ENCODE results near the gene BCAS1.

DNA sequence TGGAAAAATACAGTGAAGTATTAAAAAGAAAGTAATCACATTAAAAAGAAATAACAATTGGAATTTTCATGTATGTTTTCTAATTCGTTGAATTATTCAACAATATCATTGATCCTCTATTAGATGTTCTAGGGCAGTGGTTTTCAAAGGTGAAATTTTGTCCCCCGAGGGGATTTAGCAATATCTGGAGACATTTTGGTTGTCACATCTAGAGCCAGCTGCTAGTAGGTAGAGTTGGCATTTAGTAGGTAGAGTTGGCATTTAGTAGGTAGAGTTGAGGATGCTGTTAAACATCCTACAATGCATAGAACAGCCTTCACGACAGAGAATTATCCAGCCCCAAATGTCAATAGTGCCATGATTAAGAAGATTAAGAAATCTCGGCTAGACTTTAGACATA is 173.7 kb downstream of the BCAS1 start:
- TF ChIP-seq, protein P1, sequence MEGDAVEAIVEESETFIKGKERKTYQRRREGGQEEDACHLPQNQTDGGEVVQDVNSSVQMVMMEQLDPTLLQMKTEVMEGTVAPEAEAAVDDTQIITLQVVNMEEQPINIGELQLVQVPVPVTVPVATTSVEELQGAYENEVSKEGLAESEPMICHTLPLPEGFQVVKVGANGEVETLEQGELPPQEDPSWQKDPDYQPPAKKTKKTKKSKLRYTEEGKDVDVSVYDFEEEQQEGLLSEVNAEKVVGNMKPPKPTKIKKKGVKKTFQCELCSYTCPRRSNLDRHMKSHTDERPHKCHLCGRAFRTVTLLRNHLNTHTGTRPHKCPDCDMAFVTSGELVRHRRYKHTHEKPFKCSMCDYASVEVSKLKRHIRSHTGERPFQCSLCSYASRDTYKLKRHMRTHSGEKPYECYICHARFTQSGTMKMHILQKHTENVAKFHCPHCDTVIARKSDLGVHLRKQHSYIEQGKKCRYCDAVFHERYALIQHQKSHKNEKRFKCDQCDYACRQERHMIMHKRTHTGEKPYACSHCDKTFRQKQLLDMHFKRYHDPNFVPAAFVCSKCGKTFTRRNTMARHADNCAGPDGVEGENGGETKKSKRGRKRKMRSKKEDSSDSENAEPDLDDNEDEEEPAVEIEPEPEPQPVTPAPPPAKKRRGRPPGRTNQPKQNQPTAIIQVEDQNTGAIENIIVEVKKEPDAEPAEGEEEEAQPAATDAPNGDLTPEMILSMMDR (IDR thresholded peaks at IDR 0.05), result no peak
- no peak for TF ChIP-seq EZH2 (IDR thresholded peaks at IDR 0.05; ENCODE audit: borderline replicate concordance, insufficient read depth, low read depth, low read length, poor library complexity, severe bottlenecking)

All from B cell (primary cell).